SK-N-SH (cell line): ENCODE data around the gene DAB2IP.

ENCODE experiments used
- EP300 ChIP-seq, 2 experiments: IDR thresholded peaks; 2 replicates each; pipeline versions ENCODE4 v1.4.0 to v1.6.1; 2012; ENCODE audit warnings: borderline replicate concordance in 1 of 2, low read depth in 1 of 2, low read length in 1 of 2
- FOSL2 ChIP-seq: IDR thresholded peaks from 2 replicates; pipeline ENCODE4 v1.4.0; 2012; ENCODE audit warnings: low read depth, mild to moderate bottlenecking, moderate library complexity, borderline replicate concordance
- FOXM1 ChIP-seq: IDR thresholded peaks from 2 replicates; pipeline ENCODE4 v1.4.0; 2012; ENCODE audit warnings: low read depth, mild to moderate bottlenecking
- MXI1 ChIP-seq: IDR thresholded peaks from 2 replicates; pipeline ENCODE4 v1.6.1; 2012; ENCODE audit warnings: mild to moderate bottlenecking, low read depth, low read length, improper control_type of control experiment
- POLR2AphosphoS5 ChIP-seq: IDR thresholded peaks from 2 replicates; pipeline ENCODE4 v1.6.1; 2012; ENCODE audit warnings: low read depth, low read length
- RAD21 ChIP-seq: IDR thresholded peaks from 2 replicates; pipeline ENCODE4 v1.6.1; 2012; ENCODE audit warnings: mild to moderate bottlenecking, low read length
- RXRA ChIP-seq: IDR thresholded peaks from 2 replicates; pipeline ENCODE4 v1.4.0; 2012; ENCODE audit warnings: low read depth, mild to moderate bottlenecking, borderline replicate concordance
- SIN3A ChIP-seq: IDR thresholded peaks from 2 replicates; pipeline ENCODE4 v1.6.1; 2012; ENCODE audit warnings: low read depth, mild to moderate bottlenecking, low read length, moderate library complexity, borderline replicate concordance
- TEAD4 ChIP-seq: IDR thresholded peaks from 2 replicates; pipeline ENCODE4 v1.4.0; 2012; ENCODE audit warnings: mild to moderate bottlenecking, borderline replicate concordance; ENCODE audit not compliant: insufficient read depth
- USF1 ChIP-seq: IDR thresholded peaks from 2 replicates; pipeline ENCODE4 v1.4.0; 2012; ENCODE audit warnings: low read depth, borderline replicate concordance
- ZBTB33 ChIP-seq: IDR thresholded peaks from 2 replicates; pipeline ENCODE4 v1.4.0; 2012; ENCODE audit warnings: low read depth, borderline replicate concordance
- TF ChIP-seq, protein P1 (sequence below): fragments of 200-600 bp; sonication (generic); IDR thresholded peaks from 2 replicates; pipeline ENCODE4 v1.6.1; 2017; ENCODE audit warnings: antibody characterized with exemption, mild to moderate bottlenecking, moderate library complexity
- TF ChIP-seq, protein P2 (sequence below): IDR thresholded peaks from 2 replicates; pipeline ENCODE4; 2012
- TF ChIP-seq, protein P3 (sequence below): IDR thresholded peaks from 2 replicates; pipeline ENCODE4 v1.4.0; 2012; ENCODE audit warnings: low read depth

GRCh38 chr9:121736934-121737462 lies 85.6 kb downstream of the DAB2IP start:
- TF ChIP-seq, protein P1, sequence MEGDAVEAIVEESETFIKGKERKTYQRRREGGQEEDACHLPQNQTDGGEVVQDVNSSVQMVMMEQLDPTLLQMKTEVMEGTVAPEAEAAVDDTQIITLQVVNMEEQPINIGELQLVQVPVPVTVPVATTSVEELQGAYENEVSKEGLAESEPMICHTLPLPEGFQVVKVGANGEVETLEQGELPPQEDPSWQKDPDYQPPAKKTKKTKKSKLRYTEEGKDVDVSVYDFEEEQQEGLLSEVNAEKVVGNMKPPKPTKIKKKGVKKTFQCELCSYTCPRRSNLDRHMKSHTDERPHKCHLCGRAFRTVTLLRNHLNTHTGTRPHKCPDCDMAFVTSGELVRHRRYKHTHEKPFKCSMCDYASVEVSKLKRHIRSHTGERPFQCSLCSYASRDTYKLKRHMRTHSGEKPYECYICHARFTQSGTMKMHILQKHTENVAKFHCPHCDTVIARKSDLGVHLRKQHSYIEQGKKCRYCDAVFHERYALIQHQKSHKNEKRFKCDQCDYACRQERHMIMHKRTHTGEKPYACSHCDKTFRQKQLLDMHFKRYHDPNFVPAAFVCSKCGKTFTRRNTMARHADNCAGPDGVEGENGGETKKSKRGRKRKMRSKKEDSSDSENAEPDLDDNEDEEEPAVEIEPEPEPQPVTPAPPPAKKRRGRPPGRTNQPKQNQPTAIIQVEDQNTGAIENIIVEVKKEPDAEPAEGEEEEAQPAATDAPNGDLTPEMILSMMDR = no peak
- TF ChIP-seq FOXM1 = no peak
- TF ChIP-seq, protein P2, sequence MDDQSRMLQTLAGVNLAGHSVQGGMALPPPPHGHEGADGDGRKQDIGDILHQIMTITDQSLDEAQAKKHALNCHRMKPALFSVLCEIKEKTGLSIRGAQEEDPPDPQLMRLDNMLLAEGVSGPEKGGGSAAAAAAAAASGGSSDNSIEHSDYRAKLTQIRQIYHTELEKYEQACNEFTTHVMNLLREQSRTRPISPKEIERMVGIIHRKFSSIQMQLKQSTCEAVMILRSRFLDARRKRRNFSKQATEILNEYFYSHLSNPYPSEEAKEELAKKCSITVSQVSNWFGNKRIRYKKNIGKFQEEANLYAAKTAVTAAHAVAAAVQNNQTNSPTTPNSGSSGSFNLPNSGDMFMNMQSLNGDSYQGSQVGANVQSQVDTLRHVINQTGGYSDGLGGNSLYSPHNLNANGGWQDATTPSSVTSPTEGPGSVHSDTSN = no peak
- TF ChIP-seq POLR2AphosphoS5 = no peak
- TF ChIP-seq MXI1 = no peak
- TF ChIP-seq FOSL2 = no peak
- no peak for TF ChIP-seq USF1
- TF ChIP-seq EP300 (IDR thresholded peaks at IDR 0.05; ENCODE audit: borderline replicate concordance in 1 of 2, low read depth in 1 of 2, low read length in 1 of 2) = no peak
- TF ChIP-seq TEAD4 = no peak
- TF ChIP-seq, protein P3, sequence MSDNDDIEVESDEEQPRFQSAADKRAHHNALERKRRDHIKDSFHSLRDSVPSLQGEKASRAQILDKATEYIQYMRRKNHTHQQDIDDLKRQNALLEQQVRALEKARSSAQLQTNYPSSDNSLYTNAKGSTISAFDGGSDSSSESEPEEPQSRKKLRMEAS = no peak
- TF ChIP-seq RAD21 = no peak
- TF ChIP-seq ZBTB33 = no peak
- no peak for TF ChIP-seq SIN3A
- no peak for TF ChIP-seq RXRA
